GM11168 (cell line): ENCODE results near the gene RASGRF2.
"Not testable (repeated sequence)": the region's sequence is repeated elsewhere in the genome, so short reads cannot be mapped to it uniquely, and the experiment has no call there.

Source experiments
- in situ Hi-C: fragments of 300-500 bp; cut with MboI; formaldehyde crosslinking; loops from one replicate; pipeline ENCODE4 v1.12.0; 2022; ENCODE audit warnings: low sequenced_read_pairs; ENCODE audit not compliant: unreplicated experiment

Gene RASGRF2

DNA sequence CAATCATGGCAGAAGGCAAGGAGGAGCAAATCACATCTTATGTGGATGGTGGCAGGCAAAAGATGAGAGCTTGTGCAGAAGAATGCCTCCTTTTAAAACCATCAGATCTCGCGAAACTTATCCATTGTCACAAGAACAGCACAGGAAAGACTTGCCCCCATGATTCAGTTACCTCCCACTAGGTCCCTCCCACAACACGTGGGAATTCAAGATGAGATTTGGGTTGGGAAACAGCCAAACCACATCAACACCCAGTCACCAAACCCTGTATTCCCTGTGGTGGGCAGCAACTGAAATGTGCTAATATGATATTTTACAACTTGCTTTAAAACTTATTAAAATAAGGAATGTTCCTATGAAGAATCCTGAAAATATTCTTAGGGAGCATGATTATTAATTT lies 54.2 kb downstream of the RASGRF2 start:
- in situ Hi-C loops, result no loop called here

DNA sequence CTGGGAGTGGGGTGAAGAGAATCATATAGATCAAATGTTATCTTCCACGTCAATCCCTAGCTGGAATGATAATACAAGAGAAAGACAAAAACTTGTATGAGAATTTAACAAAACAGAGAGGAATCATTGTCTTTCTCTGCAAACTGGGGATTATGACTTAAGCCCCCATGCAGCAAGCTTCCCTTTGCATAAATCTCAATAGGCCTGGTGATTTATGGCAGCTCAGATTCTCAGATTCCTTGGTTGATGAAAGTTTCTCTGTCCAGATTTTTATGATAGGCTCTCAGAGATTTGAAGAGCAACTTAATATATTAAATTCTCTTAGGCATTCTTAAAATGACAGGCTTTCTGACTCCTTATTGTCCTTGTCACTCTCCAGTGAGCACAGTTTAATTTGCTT lies 56.0 kb downstream of the RASGRF2 start:
- in situ Hi-C loops, result no loop called here

DNA sequence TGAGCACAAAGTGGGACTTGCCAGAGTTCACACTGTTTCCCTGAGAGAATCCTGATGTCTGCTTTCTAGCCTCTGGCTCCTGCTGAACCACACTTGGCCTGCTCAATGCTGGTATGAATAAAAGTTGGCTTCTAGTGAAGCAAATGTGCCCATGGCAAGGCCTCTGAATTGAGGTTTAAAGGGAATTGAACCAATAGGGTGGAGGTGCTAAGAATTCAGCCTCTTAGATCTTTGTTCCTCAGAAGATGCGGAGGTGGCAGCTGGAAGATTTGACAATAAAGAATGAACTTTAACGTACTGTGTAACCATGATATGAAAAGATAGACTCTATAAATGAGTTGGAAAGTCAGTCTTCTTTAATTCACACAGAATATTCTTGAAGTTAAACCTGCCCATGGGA lies 57.2 kb downstream of the RASGRF2 start:
- in situ Hi-C loops, result no loop called here

DNA sequence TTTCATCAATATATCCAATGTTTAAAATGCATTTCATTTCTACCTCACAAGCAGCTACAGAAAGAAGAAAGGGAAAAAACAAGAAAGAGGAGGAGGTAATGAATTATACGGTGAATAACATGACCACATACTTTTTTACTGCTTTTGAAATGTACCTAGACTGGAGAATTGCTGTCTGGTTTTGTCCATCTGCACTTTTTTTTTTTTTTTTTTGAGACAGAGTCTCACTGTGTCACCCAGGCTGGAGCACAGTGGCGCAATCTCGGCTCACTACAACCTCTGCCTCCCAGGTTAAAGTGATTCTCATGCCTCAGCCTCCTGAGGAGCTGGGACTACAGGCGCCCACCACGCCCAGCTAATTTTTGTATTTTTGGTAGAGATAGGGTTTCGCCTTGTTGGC lies 58.4 kb downstream of the RASGRF2 start:
- in situ Hi-C loops, result not testable (repeated sequence)

DNA sequence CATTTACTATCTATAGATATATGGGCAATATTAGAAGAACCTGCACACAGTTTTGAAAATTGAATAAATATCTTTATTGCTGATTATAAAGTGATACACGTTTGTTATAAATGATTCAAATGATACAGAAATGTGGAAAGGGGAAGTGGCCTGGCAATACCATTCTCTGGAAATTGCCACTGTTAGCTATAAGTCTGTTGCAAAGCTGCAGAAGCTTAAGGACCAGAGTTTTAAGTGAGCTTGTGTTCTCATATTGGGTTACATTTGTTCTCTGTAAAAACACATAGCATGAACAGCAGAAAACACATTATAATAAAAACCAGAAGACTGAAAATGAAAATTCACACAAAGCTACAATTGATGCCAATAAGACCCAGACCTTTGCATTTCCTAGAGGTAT lies 59.6 kb downstream of the RASGRF2 start:
- in situ Hi-C loops, result no loop called here

DNA sequence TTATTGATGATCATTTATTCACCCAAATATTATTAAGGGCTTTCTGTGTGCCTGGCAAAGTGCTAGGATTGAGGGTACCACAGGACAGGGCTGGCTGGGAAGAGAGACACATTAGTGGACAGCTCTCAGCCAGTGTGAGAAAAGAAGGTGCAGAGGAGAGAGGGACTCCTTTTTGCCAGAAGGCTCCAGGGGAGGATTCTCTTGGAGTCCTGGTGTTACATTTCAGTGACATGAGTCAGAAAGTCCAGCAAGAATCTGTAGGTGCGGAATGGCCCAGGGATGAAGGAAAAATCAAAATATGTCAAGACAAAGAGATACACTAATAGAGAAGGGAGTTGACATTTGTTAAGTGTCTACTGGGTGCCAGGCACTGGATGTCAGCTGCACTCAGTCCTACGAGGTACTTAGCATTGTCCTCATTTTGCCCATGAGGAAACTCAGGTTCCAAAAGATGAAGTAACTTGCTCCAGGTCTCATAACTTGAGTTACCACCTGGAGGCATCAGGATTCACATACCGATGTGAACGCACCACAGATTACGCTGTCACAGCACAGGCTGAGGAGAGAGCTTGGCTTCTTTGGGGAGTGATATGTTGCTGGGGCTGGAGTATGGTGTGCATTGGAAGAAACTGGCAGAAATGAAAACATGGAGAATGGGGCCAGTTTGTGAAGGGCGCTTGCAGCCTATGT lies 60.5 kb downstream of the RASGRF2 start:
- in situ Hi-C loops, result no loop called here

DNA sequence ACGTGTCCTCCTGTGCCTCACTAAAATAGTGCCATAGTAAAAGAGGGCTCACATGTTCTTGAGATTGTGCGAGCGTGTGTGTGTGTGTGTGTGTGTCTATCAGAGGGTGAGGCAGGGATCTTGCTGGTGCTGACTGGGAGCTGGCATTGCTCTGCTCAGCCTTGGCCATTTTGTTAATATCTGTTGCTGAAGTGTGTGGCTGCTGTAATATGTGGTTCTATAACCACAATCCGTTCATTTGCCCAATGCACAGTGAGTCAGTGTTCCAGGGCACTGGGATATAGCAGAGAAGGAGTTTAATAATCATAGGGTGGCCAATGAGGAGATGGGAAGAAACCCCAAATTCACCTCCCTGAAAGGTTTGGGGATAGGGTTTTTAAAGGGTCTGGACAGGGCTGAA lies 61.3 kb downstream of the RASGRF2 start:
- in situ Hi-C loops, result no loop called here

DNA sequence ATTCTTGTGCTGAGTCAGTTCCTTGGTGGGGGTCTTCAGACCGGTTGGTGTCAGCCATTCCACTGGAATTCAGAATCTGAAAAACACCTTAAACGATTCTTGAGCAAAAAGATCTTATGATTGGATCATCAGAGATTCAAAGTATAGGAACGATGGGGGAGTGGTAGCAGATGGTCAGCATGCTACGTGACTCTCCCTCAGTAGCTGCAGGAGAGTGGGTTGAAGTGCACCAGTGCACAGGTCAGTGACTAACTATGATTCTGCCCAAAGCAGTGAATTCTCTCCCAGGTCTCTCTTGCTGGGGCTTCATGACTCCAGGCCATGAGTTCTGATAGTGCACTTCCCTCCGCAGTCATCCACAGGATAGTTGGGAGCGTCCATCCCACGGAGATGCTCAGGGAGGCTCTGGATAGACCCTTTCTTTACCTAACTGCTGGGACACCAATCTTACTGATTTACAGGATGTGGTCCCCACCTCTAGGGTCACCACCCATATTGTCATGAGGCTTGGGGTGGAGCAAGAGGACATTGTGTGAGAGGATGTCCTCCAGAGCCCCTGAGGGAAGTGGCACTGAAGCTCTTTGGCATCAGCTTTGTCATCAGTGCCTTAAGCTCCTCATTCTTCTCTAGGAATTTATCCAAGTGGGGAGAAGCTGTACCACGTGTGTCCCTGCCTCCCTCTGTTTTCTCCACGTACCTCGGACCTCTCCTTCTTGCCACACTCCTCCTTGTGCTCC lies 62.0 kb downstream of the RASGRF2 start:
- in situ Hi-C loops, result no loop called here

DNA sequence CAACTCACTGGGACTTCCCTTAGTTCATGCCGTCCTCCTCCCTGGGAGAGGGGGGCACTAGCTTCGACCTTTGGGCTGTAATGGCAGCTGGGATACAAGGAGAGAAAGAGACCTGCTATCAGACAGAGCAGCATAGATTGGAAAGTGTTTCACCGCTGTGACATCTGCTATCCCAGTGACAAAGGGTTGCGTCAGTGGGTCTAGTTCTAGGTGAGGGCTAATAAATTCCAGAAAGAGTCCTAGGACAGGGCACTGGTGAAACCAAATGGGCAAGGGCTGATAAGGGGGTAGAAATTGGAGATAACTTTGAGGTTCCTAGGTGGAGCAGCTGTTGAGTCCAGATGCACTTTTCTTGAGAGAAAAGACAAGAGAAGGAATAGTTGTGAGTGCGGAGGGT lies 62.5 kb downstream of the RASGRF2 start:
- in situ Hi-C loops, result no loop called here

DNA sequence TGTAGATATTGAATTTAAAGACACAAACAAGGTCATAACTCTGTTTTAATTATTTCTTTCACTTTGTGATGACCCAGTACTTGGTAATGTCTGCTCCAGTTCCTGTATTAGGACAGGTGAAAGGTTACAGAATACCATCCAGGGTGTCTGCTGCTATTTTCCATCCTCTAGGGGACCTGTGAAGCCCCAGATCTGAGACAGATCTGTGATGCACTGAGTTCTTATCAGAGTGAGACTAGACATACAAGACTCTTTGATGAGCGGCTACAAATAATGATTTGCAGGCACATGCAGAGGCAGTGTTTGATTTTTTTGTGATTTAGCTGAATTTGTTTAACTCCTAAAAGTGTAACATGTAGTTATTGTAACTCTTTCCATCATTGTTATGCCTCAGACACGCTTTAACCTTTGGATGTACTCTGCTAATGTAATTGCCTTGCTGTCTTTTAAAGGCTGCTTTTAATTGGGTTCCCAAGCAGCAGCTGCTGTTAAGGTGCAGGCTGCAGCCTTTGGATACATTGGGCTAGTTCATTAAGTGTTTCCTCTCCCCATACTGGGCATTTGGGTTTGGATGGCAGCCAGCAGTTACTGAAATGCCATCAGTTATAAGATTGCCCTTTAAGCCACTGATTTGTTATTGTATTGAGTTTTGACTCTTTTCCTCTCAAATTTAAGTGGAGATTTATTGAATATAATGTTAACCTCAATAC lies 63.3 kb downstream of the RASGRF2 start:
- in situ Hi-C loops, result no loop called here

DNA sequence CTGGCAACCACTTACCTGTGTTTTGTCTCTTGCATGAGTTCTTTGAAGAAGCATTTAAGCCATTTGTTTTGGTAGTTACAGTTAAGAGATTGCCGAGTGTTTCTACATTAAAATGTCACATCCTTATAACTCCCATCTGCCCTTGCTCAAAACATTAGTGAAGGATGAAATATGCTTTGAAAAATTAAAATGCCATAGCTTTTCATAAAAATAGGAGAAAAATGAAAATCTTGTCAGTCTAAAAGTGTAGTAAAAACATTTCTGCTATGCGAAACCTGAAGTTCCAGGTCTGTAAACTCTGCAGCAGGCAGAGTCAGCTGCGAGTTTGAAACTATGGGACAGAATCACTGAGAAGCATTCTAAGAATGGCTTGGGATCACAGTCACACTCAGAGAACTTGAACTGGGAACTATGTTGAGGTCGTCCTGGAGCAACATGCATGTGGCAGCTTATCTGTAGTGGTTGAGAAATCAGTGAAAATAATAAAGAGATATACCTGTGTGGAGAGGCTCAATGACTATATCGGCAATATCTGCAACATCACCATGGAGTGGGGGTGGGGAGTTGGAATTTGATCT lies 67.4 kb downstream of the RASGRF2 start:
- in situ Hi-C loops, result no loop called here

DNA sequence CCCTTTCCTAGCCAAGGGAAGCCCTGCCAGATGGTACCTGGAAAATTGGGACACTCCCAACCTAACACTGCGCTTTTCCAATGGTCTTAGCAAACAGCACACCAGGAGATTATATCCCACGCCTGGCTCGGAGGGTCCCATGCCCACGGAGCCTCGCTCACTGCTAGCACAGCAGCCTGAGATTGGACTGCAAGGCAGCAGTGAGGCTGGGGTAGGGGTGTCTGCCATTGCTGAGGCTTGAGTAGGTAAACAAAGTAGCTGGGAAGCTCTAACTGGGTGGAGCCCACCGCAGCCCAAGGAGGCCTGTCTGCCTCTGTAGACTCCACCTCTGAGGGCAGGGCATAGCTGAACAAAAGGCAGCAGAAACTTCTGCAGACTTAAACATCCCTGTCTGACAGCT lies 68.7 kb downstream of the RASGRF2 start:
- in situ Hi-C loops, result not testable (repeated sequence)

DNA sequence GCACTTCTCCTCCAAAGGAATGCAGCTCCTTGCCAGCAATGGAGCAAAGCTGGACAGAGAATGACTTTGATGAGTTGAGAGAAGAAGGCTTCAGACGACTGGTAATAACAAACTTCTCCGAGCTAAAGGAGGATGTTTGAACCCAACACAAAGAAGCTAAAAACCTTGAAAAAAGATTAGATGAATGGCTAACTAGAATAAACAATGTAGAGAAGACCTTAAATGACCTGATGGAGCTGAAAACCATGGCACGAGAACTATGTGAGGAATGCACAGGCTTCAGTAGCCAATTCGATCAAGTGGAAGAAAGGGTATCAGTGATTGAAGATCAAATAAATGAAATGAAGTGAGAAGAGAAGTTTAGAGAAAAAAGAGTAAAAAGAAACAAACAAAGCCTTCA lies 69.6 kb downstream of the RASGRF2 start:
- in situ Hi-C loops, result not testable (repeated sequence)

DNA sequence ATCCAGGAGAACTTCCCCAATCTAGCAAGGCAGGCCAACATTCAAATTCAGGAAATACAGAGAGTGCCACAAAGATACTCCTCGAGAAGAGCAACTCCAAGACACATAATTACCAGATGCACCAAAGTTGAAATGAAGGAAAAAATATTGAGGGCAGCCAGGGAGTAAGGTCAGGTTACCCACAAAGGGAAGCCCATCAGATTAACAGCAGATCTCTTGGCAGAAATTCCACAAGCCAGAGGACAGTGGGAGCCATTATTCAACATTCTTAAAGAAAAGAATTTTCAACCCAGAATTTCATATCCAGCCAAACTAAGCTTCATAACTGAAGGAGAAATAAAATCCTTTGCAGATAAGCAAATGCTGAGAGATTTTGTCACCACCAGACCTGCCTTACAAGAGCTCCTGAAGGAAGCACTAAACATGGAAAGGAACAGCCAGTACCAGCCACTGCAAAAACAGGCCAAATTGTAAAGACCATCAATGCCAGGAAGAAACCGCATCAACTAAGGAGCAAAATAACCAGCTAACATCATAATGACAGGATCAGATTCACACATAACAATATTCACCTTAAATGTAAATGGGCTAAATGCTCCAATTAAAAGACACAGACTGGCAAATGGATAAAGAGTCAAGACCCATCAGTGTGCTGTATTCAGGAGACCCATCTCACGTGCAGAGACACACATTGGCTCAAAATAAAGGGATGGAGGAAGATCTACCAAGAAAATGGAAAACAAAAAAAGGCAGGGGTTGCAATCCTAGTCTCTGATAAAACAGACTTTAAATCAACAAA lies 70.3 kb downstream of the RASGRF2 start:
- in situ Hi-C loops, result not testable (repeated sequence)

DNA sequence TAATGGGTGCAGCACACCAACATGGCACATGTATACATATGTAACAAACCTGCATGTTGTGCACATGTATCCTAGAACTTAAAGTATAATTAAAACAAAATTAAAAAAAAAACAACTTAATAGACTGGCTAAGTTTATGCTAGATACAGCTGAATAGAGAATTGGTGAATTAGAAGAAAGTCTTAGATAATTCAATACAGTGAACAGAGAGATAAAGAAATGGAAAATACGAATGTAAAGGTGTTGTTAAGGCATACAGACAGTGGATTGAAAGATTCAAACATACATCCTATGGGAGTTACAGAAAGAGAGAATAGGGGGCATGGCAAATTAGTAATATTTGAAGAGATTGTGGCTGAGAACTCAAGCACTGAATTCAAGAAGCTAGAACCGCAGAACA lies 75.4 kb downstream of the RASGRF2 start:
- in situ Hi-C loops, result no loop called here

DNA sequence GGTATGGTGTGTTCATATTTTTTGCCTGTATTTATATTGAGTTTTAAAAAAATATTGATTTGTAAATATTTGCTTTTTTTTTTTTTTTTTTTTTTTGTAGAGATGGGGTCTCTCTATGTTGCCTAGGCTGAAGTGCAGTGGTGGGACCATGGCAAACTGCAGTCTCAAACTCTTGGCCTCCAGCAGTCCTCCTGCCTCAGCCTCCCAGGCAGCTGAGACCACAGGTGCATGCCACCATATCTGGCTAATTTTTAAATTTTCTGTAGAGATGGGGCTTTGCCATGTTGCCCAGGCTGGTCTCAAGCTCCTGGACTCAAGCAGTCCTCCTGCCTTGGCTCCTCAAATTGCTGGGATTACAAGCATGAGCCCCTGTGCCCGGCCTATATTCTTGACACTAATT lies 78.3 kb downstream of the RASGRF2 start:
- in situ Hi-C loops, result no loop called here

DNA sequence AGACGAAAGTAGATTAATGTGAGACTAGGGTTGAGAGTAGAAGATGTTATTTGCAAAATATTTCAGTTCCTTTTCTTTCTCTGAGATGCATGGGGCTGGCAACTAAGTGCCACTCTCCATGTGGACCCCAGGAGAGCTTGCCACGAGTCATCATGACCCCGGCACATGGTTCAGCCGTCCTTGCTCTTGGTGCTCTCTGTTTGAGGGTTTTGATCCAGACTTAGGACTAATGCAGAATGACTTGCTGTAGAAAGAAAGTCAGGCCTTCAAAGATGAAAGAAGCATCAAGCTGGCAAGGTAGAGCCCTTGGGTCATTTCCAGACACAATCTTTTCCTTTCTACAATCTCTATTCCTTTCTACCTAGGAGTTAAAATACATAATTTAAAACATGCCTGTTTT lies 84.7 kb downstream of the RASGRF2 start:
- in situ Hi-C loops, result no loop called here

DNA sequence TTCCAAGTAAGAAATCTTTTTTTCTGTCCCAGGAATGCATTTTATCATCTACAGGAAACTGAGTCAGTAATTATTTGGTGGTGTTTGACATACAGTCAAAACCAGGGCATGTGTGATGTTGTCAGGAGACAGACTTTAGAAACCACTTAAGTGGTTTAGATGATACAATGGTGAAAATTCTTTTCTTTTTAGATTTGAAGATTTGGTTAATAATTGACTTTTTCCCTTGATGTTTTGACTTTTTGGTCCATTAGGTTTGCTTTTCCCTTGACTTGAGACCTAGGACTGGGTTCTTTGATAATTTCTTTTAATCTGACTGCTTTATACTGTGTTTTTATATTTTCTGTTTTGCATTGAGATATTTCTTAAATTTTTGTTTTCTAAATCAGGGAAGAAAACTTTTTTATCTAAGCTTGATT lies 85.2 kb downstream of the RASGRF2 start:
- in situ Hi-C loops, result no loop called here

DNA sequence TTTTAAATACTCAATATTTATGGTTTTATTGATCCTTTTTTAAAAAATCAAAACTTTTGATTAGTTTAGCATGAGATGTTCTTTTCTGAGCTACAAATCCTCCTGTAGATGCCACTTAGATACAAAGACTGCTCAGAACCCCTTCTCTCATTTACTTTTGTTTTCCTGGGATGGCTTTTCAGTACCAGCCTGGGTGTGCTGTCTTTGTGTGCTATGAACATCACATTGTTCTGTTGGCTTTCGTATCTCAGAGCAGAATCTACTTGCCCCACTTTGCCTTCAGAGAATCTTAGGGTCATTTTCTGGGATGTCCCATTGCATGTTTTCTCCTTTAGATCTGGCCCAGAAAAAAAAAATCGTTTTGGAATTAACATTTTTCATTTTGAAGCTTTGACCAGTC lies 85.9 kb downstream of the RASGRF2 start:
- in situ Hi-C loops, result no loop called here

DNA sequence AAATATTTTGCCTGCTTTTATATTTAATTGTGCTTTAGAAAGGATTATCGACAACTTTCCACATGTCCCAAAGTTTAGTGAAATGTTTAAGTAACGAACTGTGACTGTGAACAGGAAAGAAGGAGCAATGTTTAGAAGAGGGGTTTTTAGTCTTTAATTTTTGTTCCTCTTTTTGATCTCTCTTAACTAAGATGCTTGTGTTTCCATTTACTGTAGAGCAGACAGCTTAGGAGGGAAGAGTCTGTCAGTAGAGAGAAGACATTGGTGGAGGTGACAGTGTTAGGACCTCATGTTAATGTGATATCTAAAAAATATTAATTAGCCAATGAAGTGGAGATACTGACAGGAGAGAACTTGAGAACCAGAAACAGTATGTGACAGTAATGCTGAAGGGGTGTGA lies 92.2 kb downstream of the RASGRF2 start:
- in situ Hi-C loops, result no loop called here
